HK-2 (cell line): Measurements from ENCODE around the gene L3MBTL3.

Experiments
- DNase-seq: peaks from one replicate; pipeline ENCODE4 v3.0.0-alpha.2; 2018; ENCODE audit not compliant: unreplicated experiment

Gene L3MBTL3

GRCh38 chr6:130183271-130184222 is 165.2 kb downstream of the L3MBTL3 start:
- DNase-seq = no peak

- no peak for DNase-seq
Observed at GRCh38 chr6:130185658-130186057, 167.3 kb downstream of the L3MBTL3 start.

- no peak for DNase-seq
Observed at GRCh38 chr6:130187335-130188206, 169.2 kb downstream of the L3MBTL3 start.

GRCh38 chr6:130188207-130188899 is 170.0 kb downstream of the L3MBTL3 start:
- no peak for DNase-seq

GRCh38 chr6:130189531-130190397 is 171.4 kb downstream of the L3MBTL3 start:
- DNase-seq = no peak
